ENCODE measurements around the gene SPAG9. TPM values are rescaled to one million over a fixed set of nuclear protein-coding genes. Genes with fewer than 3 reads are reported as not detected.

The SPAG9 gene
- total RNA-seq, 1 experiment from 2014 or later = 144 TPM

DNA sequence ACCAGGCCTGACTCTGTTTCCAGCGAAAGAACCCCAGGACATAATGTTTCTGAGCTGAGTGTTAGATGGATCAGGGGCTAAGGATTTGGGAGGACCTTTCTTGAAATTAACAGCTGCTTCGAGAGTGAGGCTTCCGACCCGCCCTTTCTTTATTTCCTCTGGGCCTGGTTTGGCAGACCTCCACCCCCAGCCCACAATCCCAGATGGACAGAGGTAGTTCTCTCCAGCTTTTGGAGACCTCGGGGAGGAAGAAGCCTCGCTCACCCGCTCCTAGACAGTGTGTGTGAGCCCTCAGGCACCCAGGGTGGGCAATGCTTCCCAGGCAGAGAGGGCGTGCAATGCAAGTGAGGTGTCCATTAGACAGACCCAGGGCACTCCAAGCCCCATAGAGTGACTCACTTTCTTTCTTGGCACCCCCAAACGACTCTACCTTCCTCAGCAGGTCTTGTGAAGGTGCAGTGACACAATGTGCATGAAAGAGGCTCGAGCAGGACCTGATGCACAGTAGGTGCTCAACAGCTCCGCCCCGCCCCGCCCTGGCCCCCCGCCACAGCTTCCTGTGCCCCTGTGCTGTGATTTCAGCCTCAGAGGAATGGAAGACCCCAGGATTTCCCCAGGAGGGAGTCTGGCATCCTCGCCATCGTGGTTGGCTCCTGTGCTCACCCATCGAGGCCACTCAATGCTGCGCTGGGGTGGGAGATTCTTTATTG, 203.8 kb downstream of the SPAG9 start:
- H3K27ac ChIP-seq (ENCODE audit: low read length) = peak overlapping the region; percentile 53; the same call in 1 of the 2 replicates
- ChIA-PET POLR2A (interaction anchor here (0.7 kb wide), 1 partner anchor 26 kb away, joined by 3 read pairs; no protein-coding TSS in a partner anchor), CTCF (no interaction called here)
- intact Hi-C loops (cut with micrococcal nuclease; ENCODE audit: unreplicated experiment) = no loop called here
- no peaks in the 10 kb centered on the region for H3K27me3 ChIP-seq (ENCODE audit: control insufficient read depth, insufficient read depth, low read length)
- H3K36me3 ChIP-seq (ENCODE audit: control insufficient read depth, insufficient read depth, low read length) = no peaks in the 10 kb centered on the region
- no peak for TF ChIP-seq POLR2AphosphoS5 (IDR thresholded peaks at IDR 0.05; ENCODE audit: low read depth, low read length)
- TF ChIP-seq TCF7L2 (IDR thresholded peaks at IDR 0.05; ENCODE audit: low read depth, low read length) = no peak
- ATAC-seq = no peak
- in situ Hi-C loops (cut with HindIII; ENCODE audit: low pct_unique_long_range_greater_than_20kb, low sequenced_read_pairs) = no loop called here
- DNase-seq (ENCODE audit: low read depth, low spot score) = no peak
- no peaks in the 10 kb centered on the region for H3K9me3 ChIP-seq (ENCODE audit: control insufficient read depth, insufficient read depth, low read depth, low read length)
- no peak overlapping the region for H3K4me3 ChIP-seq (ENCODE audit: low read depth in 2 of 2, low read length in 2 of 2)
- BruUV-seq (replicated peaks) = no TSS peak
- peaks cover 12% of the 10 kb centered on the region for H3K4me1 ChIP-seq (ENCODE audit: control insufficient read depth, insufficient read depth, low read length)

GRCh38 chr17:50916026-50916707, 204.5 kb downstream of the SPAG9 start:
- in situ Hi-C loops (cut with HindIII; ENCODE audit: low pct_unique_long_range_greater_than_20kb, low sequenced_read_pairs) (no loop called here), intact Hi-C loops (cut with micrococcal nuclease; ENCODE audit: unreplicated experiment) (no loop called here)
- DNase-seq (ENCODE audit: low read depth, low spot score) (no peak), ATAC-seq (no peak)
- TF ChIP-seq, protein P1, sequence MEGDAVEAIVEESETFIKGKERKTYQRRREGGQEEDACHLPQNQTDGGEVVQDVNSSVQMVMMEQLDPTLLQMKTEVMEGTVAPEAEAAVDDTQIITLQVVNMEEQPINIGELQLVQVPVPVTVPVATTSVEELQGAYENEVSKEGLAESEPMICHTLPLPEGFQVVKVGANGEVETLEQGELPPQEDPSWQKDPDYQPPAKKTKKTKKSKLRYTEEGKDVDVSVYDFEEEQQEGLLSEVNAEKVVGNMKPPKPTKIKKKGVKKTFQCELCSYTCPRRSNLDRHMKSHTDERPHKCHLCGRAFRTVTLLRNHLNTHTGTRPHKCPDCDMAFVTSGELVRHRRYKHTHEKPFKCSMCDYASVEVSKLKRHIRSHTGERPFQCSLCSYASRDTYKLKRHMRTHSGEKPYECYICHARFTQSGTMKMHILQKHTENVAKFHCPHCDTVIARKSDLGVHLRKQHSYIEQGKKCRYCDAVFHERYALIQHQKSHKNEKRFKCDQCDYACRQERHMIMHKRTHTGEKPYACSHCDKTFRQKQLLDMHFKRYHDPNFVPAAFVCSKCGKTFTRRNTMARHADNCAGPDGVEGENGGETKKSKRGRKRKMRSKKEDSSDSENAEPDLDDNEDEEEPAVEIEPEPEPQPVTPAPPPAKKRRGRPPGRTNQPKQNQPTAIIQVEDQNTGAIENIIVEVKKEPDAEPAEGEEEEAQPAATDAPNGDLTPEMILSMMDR (IDR thresholded peaks at IDR 0.05) = no peak
- TF ChIP-seq REST (IDR thresholded peaks at IDR 0.05; ENCODE audit: insufficient read depth in 1 of 2, low read depth in 2 of 2, low read length in 1 of 2) (no peak), TCF7L2 (IDR thresholded peaks at IDR 0.05; ENCODE audit: low read depth, low read length) (no peak), POLR2AphosphoS5 (IDR thresholded peaks at IDR 0.05; ENCODE audit: low read depth, low read length) (no peak), SIN3A (IDR thresholded peaks at IDR 0.05; ENCODE audit: borderline replicate concordance, insufficient read depth, low read depth, low read length) (no peak)
- POLR2A ChIA-PET = interaction anchor here (0.7 kb wide), 1 partner anchor 26 kb away, joined by 3 read pairs; no protein-coding TSS in a partner anchor
- Histone ChIP-seq H3K27me3 (ENCODE audit: control insufficient read depth, insufficient read depth, low read length) (no peaks in the 10 kb centered on the region), H3K4me1 (ENCODE audit: control insufficient read depth, insufficient read depth, low read length) (peaks cover 12% of the 10 kb centered on the region), H3K9me3 (ENCODE audit: control insufficient read depth, insufficient read depth, low read depth, low read length) (no peaks in the 10 kb centered on the region), H3K4me3 (ENCODE audit: low read depth in 2 of 2, low read length in 2 of 2) (no peak overlapping the region), H3K36me3 (ENCODE audit: control insufficient read depth, insufficient read depth, low read length) (no peaks in the 10 kb centered on the region), H3K27ac (ENCODE audit: low read length) (peak overlapping the region; percentile 53; the same call in 1 of the 2 replicates)
- CTCF ChIA-PET = no interaction called here
- BruUV-seq (replicated peaks) = no TSS peak

All from Panc1 (cell line).